DOHH2 (cell line): ENCODE measurements around the gene GALNT18.

ENCODE experiments used
- H3F3A ChIP-seq: fragments of 200-600 bp; sonication (generic), shearing (Covaris generic); 2 replicates; pipeline ENCODE4 v1.6.0; 2016; ENCODE audit warnings: antibody characterized with exemption, mild to moderate bottlenecking; ENCODE audit not compliant: control insufficient read depth, insufficient read depth
- H3K27ac ChIP-seq: fragments of 200-600 bp; sonication (generic); 2 replicates; pipeline ENCODE4 v1.5.1; 2014; ENCODE audit warnings: low read depth, mild to moderate bottlenecking, low read length, moderate library complexity
- H3K27me3 ChIP-seq: fragments of 200-600 bp; sonication (generic); 2 replicates; pipeline ENCODE4 v1.6.1; 2014; ENCODE audit warnings: mild to moderate bottlenecking, low read length, mixed read lengths; ENCODE audit not compliant: control insufficient read depth
- H3K36me3 ChIP-seq: fragments of 200-600 bp; sonication (generic); 2 replicates; pipeline ENCODE4 v1.6.1; 2014; ENCODE audit warnings: mild to moderate bottlenecking, low read length, moderate library complexity, mixed read lengths; ENCODE audit not compliant: control insufficient read depth
- H3K4me1 ChIP-seq: fragments of 200-600 bp; sonication (generic); 2 replicates; pipeline ENCODE4 v1.6.1; 2014; ENCODE audit warnings: mild to moderate bottlenecking, low read length, mixed read lengths; ENCODE audit not compliant: control insufficient read depth
- H3K4me2 ChIP-seq: fragments of 200-600 bp; sonication (generic); 2 replicates; pipeline ENCODE4 v1.6.0; 2014; ENCODE audit warnings: mild to moderate bottlenecking, low read length, moderate library complexity
- H3K4me3 ChIP-seq: fragments of 200-600 bp; sonication (generic); 2 replicates; pipeline ENCODE4 v1.5.1; 2014; ENCODE audit warnings: mild to moderate bottlenecking, low read length, mixed read lengths
- H3K79me2 ChIP-seq: fragments of 200-600 bp; sonication (generic); 2 replicates; pipeline ENCODE4 v1.6.1; 2014; ENCODE audit warnings: mild to moderate bottlenecking, low read length, mixed read lengths; ENCODE audit not compliant: control insufficient read depth
- H3K9me2 ChIP-seq: fragments of 200-600 bp; sonication (generic); replicated peaks from 2 replicates; pipeline ENCODE4 v1.6.1; 2014; ENCODE audit warnings: mild to moderate bottlenecking, low read length, mixed read lengths; ENCODE audit not compliant: control insufficient read depth
- H3K9me3 ChIP-seq: fragments of 200-600 bp; sonication (generic); 2 replicates; pipeline ENCODE4 v1.6.1; 2014; ENCODE audit warnings: antibody characterized with exemption, low read length, mixed read lengths; ENCODE audit not compliant: control insufficient read depth, insufficient read depth
- H4K20me1 ChIP-seq: fragments of 200-600 bp; sonication (generic); 2 replicates; pipeline ENCODE4 v1.6.0; 2014; ENCODE audit warnings: low read depth, mild to moderate bottlenecking, antibody characterized with exemption, low read length, moderate library complexity; ENCODE audit not compliant: control insufficient read depth, insufficient read depth
- CTCF ChIP-seq: fragments of 200-600 bp; sonication (generic); IDR thresholded peaks from one replicate; pipeline ENCODE4 v1.5.1; 2014; ENCODE audit warnings: antibody characterized with exemption, mild to moderate bottlenecking, low read depth, low read length; ENCODE audit not compliant: poor library complexity, severe bottlenecking
- EZH2phosphoT487 ChIP-seq: fragments of 200-600 bp; sonication (generic); IDR thresholded peaks from 2 replicates; pipeline ENCODE4 v1.6.1; 2017; ENCODE audit warnings: borderline replicate concordance, mild to moderate bottlenecking, antibody characterized with exemption, low read length, moderate library complexity, mixed read lengths

Gene GALNT18

GRCh38 chr11:11427542-11427941 is 194.3 kb downstream of the GALNT18 start:
- Histone ChIP-seq H4K20me1 (no peaks in the 10 kb centered on the region), H3K9me2 (no peaks in the 10 kb centered on the region), H3K4me1 (no peaks in the 10 kb centered on the region), H3K4me2 (no peak overlapping the region), H3K27me3 (0 out of 2 replicates have a peak, but pooled peaks cover 2% of the 10 kb centered on the region), H3K36me3 (no peaks in the 10 kb centered on the region), H3K27ac (no peak overlapping the region), H3F3A (no peaks in the 10 kb centered on the region), H3K4me3 (no peak overlapping the region), H3K79me2 (no peaks in the 10 kb centered on the region), H3K9me3 (no peaks in the 10 kb centered on the region)
- no peak for TF ChIP-seq EZH2phosphoT487
- no peak for TF ChIP-seq CTCF

- H3K4me1 ChIP-seq: no peaks in the 10 kb centered on the region
- no peaks in the 10 kb centered on the region for H3F3A ChIP-seq
- no peak overlapping the region for H3K27ac ChIP-seq
- H3K9me3 ChIP-seq: no peaks in the 10 kb centered on the region
- no peaks in the 10 kb centered on the region for H3K79me2 ChIP-seq
- no peaks in the 10 kb centered on the region for H4K20me1 ChIP-seq
- TF ChIP-seq CTCF (no peak), EZH2phosphoT487 (no peak)
- H3K36me3 ChIP-seq: no peaks in the 10 kb centered on the region
- 0 out of 2 replicates have a peak, but pooled peaks cover 2% of the 10 kb centered on the region for H3K27me3 ChIP-seq
- no peaks in the 10 kb centered on the region for H3K9me2 ChIP-seq
- no peak overlapping the region for H3K4me2 ChIP-seq
- H3K4me3 ChIP-seq: no peak overlapping the region
These were observed 194.7 kb downstream of the GALNT18 start for GRCh38 chr11:11427140-11427539.

- TF ChIP-seq CTCF (no peak), EZH2phosphoT487 (no peak)
- no peaks in the 10 kb centered on the region for H4K20me1 ChIP-seq
These were observed 195.4 kb downstream of the GALNT18 start for GRCh38 chr11:11426226-11426952.

More at GRCh38 chr11:11426226-11426952, 195.4 kb downstream of the GALNT18 start:
- no peaks in the 10 kb centered on the region for H3K4me1 ChIP-seq
- 0 out of 2 replicates have a peak, but pooled peaks cover 2% of the 10 kb centered on the region for H3K27me3 ChIP-seq
- H3K36me3 ChIP-seq: no peaks in the 10 kb centered on the region
- no peaks in the 10 kb centered on the region for H3K9me3 ChIP-seq
- no peaks in the 10 kb centered on the region for H3F3A ChIP-seq
- no peaks in the 10 kb centered on the region for H3K79me2 ChIP-seq
- H3K4me3 ChIP-seq: no peak overlapping the region
- H3K4me2 ChIP-seq: no peak overlapping the region
- H3K9me2 ChIP-seq: no peaks in the 10 kb centered on the region
- H3K27ac ChIP-seq: no peak overlapping the region
